PC-3 (cell line): ENCODE measurements around the gene CTBP2. TPM values are rescaled to one million over a fixed set of nuclear protein-coding genes. Genes with fewer than 3 reads are reported as not detected.

Source experiments
- ATAC-seq: fragments of 200-7000 bp; cut with Tn5 transposase; 2 replicates; pipeline ENCODE4 v1.9.1; 2020; ENCODE audit warnings: mild to moderate bottlenecking, moderate library complexity
- BruUV-seq: library from RNA; stranded (reverse); fragments of 400-500 nt; replicated peaks from 2 replicates; lab custom pipeline; 2021; lab: Mats Ljungman, UMichigan
- CTCF ChIA-PET: fragments of 300-600 bp; sonication (Branson Sonifier 250); formaldehyde crosslinking; loops from one replicate; lab custom pipeline; 2022; ENCODE audit warnings: antibody characterized with exemption; lab: Charles Lee
- POLR2A ChIA-PET: fragments of 300-600 bp; sonication (Branson Sonifier 250); formaldehyde crosslinking; loops from one replicate; lab custom pipeline; 2022; ENCODE audit warnings: antibody characterized with exemption; ENCODE audit not compliant: unreplicated experiment; lab: Charles Lee
- DNase-seq: peaks from one replicate; pipeline ENCODE4 v3.0.0-alpha.2; 2015
- H2AFZ ChIP-seq: fragments of 300-600 bp; sonication (generic); 2 replicates; pipeline ENCODE4 v1.6.0; 2016; ENCODE audit warnings: antibody characterized with exemption, low read length
- H3F3A ChIP-seq: fragments of 300-600 bp; sonication (generic); one replicate; pipeline ENCODE4 v1.6.0; 2017; ENCODE audit warnings: antibody characterized with exemption, low read length, control low read depth, mild to moderate bottlenecking; ENCODE audit not compliant: unreplicated experiment
- H3K27ac ChIP-seq: fragments of 300-600 bp; sonication (generic); 2 replicates; pipeline ENCODE4 v1.5.1; 2016; ENCODE audit warnings: mild to moderate bottlenecking, low read length
- H3K27me3 ChIP-seq: fragments of 300-600 bp; sonication (generic); 2 replicates; pipeline ENCODE4 v1.6.1; 2016; ENCODE audit warnings: low read length, mixed read lengths
- H3K36me3 ChIP-seq: fragments of 300-600 bp; sonication (generic); 2 replicates; pipeline ENCODE4 v1.6.1; 2016; ENCODE audit warnings: low read depth, mixed run types, low read length, mixed read lengths
- H3K4me1 ChIP-seq: fragments of 300-600 bp; sonication (generic); 2 replicates; pipeline ENCODE4 v1.5.1; 2016; ENCODE audit warnings: low read length; ENCODE audit not compliant: insufficient read depth
- H3K4me2 ChIP-seq: fragments of 300-600 bp; sonication (generic); 2 replicates; pipeline ENCODE4 v1.6.0; 2016; ENCODE audit warnings: low read length
- H3K4me3 ChIP-seq: fragments of 300-600 bp; sonication (generic); 2 replicates; pipeline ENCODE4 v1.5.1; 2016; ENCODE audit warnings: mild to moderate bottlenecking, low read length, mixed read lengths
- H3K79me2 ChIP-seq: fragments of 300-600 bp; sonication (generic); 2 replicates; pipeline ENCODE4 v1.6.1; 2017; ENCODE audit warnings: low read length, mixed read lengths
- H3K9ac ChIP-seq: fragments of 300-600 bp; sonication (generic); 2 replicates; pipeline ENCODE4 v1.6.0; 2016; ENCODE audit warnings: mild to moderate bottlenecking, low read length
- H3K9me2 ChIP-seq: fragments of 300-600 bp; sonication (generic); replicated peaks from 2 replicates; pipeline ENCODE4 v1.6.1; 2016; ENCODE audit warnings: mixed run types, low read length, mixed read lengths
- H3K9me3 ChIP-seq: fragments of 300-600 bp; sonication (generic); 2 replicates; pipeline ENCODE4 v1.6.1; 2016; ENCODE audit warnings: low read length, mixed read lengths
- H4K20me1 ChIP-seq: fragments of 300-600 bp; sonication (generic); 2 replicates; pipeline ENCODE4 v1.6.1; 2016; ENCODE audit warnings: low read length, mixed read lengths
- CTCF ChIP-seq: fragments of 300-600 bp; sonication (generic); conservative IDR thresholded peaks from 2 replicates; pipeline ENCODE4 v1.5.1; 2017; ENCODE audit warnings: antibody characterized with exemption, low read depth, mild to moderate bottlenecking, low read length
- EZH2 ChIP-seq: fragments of 300-600 bp; sonication (generic); IDR thresholded peaks from one replicate; pipeline ENCODE4 v1.6.1; 2017; ENCODE audit warnings: antibody characterized with exemption, mild to moderate bottlenecking, low read length; ENCODE audit not compliant: unreplicated experiment
- EZH2phosphoT487 ChIP-seq: fragments of 300-600 bp; sonication (generic); IDR thresholded peaks from 2 replicates; pipeline ENCODE4 v1.6.1; 2018; ENCODE audit warnings: mild to moderate bottlenecking, antibody characterized with exemption, low read length, borderline replicate concordance
- intact Hi-C: fragments of 100-400 bp; cut with micrococcal nuclease; formaldehyde crosslinking; loops from 2 replicates; pipeline ENCODE4 v1.9.0; 2023
- total RNA-seq: library from RNA; depleted of rRNA; stranded (reverse); fragments of >200 nt; gene quantifications from 2 replicates; pipeline ENCODE4 v1.2.3, GENCODE V29; 2014

The CTBP2 gene
- total RNA-seq, 1 experiment from 2014 or later, result 78.9 TPM

GRCh38 chr10:124996854-124997215, 163.5 kb downstream of the CTBP2 start:
- H3K36me3 ChIP-seq, result no peaks in the 10 kb centered on the region; the same call in 1 of the 2 replicates
- H3K27ac ChIP-seq, result no peak overlapping the region
- no peak for TF ChIP-seq EZH2phosphoT487
- TF ChIP-seq CTCF, result no peak
- TF ChIP-seq EZH2, result no peak
- H3F3A ChIP-seq, result no peaks in the 10 kb centered on the region
- no peak for ATAC-seq
- no peaks in the 10 kb centered on the region for H3K79me2 ChIP-seq
- intact Hi-C loops, result no loop called here
- BruUV-seq, result no TSS peak
- CTCF ChIA-PET, result no interaction called here
- DNase-seq, result no peak
- H4K20me1 ChIP-seq, result no peaks in the 10 kb centered on the region
- no peak overlapping the region for H2AFZ ChIP-seq
- H3K27me3 ChIP-seq, result no peaks in the 10 kb centered on the region
- no peak overlapping the region for H3K4me2 ChIP-seq
- no peaks in the 10 kb centered on the region for H3K9me3 ChIP-seq
- no peaks in the 10 kb centered on the region for H3K9me2 ChIP-seq
- no peak overlapping the region for H3K9ac ChIP-seq
- H3K4me3 ChIP-seq, result no peak overlapping the region
- H3K4me1 ChIP-seq, result no peaks in the 10 kb centered on the region
- POLR2A ChIA-PET, result no interaction called here

- POLR2A ChIA-PET, result no interaction called here
- Histone ChIP-seq H2AFZ (no peak overlapping the region), H4K20me1 (no peaks in the 10 kb centered on the region), H3K9me2 (no peaks in the 10 kb centered on the region), H3K27me3 (no peaks in the 10 kb centered on the region), H3K27ac (no peak overlapping the region), H3K36me3 (peaks cover 3% of the 10 kb centered on the region; the same call in 1 of the 2 replicates), H3F3A (no peaks in the 10 kb centered on the region), H3K9me3 (no peaks in the 10 kb centered on the region), H3K4me3 (no peak overlapping the region), H3K9ac (no peak overlapping the region), H3K4me1 (no peaks in the 10 kb centered on the region), H3K4me2 (no peak overlapping the region), H3K79me2 (no peaks in the 10 kb centered on the region)
- intact Hi-C loops, result no loop called here
- no peak for TF ChIP-seq CTCF
- DNase-seq (no peak), ATAC-seq (no peak)
- BruUV-seq, result no TSS peak
- CTCF ChIA-PET, result no interaction called here
These were observed 164.1 kb downstream of the CTBP2 start for GRCh38 chr10:124996127-124996853.

GRCh38 chr10:124995605-124996004, 164.8 kb downstream of the CTBP2 start:
- Histone ChIP-seq H3K4me3 (no peak overlapping the region), H3K4me2 (no peak overlapping the region), H4K20me1 (no peaks in the 10 kb centered on the region), H3K27ac (no peak overlapping the region), H3K9ac (no peak overlapping the region), H3K4me1 (no peaks in the 10 kb centered on the region), H3K27me3 (no peaks in the 10 kb centered on the region), H2AFZ (no peak overlapping the region), H3K9me2 (no peaks in the 10 kb centered on the region), H3K79me2 (no peaks in the 10 kb centered on the region), H3K36me3 (peaks cover 7% of the 10 kb centered on the region; the same call in 1 of the 2 replicates), H3F3A (no peaks in the 10 kb centered on the region), H3K9me3 (no peaks in the 10 kb centered on the region)
- ChIA-PET CTCF (no interaction called here), POLR2A (no interaction called here)
- no peak for DNase-seq
- TF ChIP-seq CTCF, result no peak
- TF ChIP-seq EZH2, result no peak
- no peak for TF ChIP-seq EZH2phosphoT487
- intact Hi-C loops, result no loop called here
- no TSS peak for BruUV-seq
- ATAC-seq, result no peak
